Activated T-cell treated with anti-CD3 and anti-CD28 coated beads for 24 hours (primary cell): ENCODE results near the gene MBD4.

Experiments
- DNase-seq: peaks from one replicate; pipeline ENCODE4 v3.0.0-alpha.2; 2020; ENCODE audit warnings: low read depth

The MBD4 gene

DNA sequence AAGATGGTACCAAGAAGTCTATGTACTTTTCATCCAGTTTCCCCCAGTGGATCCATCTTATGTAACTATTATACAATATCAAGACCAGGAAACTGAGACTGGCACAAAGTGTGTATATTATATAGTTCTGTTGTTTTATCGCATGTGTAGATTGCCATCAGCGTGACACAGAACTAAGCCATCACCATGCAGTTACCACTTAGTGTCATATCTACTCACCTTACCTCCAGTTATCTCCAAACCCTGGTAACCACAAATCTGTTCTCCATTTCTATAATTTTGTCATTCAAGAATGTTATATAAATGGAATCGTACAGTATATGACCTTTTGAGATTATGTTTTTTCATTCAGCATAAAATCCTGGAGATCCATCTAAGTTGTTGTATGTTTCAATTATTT, 23.3 kb upstream of the MBD4 start:
- no peak for DNase-seq

DNA sequence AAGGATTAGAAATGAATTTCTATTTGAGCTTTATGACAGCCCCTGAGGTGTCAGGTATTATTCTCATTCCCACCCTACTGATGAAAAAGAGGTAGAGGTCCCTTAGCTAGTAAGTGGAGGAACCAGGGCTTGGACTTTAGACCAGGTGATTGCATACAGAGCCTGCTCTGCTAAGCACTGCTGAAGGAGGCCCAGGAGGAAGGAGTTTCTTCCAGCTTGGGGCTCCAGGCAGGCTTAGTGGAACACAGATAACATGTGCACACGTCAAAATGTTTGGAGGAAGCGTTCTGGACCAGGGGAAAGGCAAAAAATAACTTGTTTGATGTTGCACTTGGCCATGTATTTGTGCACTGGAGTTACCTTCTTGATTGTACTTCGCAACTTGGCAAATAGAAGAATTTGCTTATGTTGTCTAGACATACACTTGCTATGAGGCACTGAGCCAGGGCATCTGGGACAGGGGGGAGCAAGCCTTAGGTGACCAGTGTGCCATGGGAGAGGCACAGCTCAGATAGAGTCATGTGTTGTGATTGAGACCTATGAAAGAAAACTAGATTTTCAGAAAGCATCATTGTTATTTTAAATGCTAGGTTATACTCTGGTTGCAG, 22.7 kb upstream of the MBD4 start:
- DNase-seq, result no peak

DNA sequence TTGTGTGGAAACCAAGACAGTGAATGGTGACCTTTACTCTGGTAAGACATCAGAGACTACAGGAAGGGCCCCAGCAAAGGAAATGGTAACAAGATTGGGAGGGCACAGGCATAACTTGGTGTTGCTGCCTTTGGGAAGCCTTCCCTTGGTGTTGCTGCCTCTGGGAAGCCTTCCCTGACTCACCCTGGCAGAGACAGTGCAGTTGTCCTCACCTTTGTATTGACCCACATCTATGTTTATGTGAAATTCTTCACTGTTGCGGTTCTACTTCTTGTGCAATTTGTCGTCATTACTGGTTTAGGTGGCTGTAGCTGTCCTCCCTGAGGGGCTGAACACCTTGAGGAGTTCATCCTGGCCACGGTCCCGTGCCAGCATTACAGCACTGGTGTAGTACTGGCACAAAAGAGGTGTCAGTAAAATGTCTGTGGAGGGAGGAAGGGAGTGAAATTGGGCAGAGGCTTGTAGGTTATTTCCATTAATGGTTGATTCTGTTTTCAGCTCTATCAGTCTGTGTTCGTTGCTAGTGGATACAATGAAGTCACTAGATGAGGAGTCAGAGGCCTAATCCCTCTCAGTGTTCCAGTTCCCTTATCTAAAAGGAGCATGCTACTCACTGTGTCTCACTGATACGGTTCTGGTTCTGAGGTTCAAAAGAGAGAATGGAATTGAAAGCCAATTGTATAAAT, 21.9 kb upstream of the MBD4 start:
- no peak for DNase-seq

DNA sequence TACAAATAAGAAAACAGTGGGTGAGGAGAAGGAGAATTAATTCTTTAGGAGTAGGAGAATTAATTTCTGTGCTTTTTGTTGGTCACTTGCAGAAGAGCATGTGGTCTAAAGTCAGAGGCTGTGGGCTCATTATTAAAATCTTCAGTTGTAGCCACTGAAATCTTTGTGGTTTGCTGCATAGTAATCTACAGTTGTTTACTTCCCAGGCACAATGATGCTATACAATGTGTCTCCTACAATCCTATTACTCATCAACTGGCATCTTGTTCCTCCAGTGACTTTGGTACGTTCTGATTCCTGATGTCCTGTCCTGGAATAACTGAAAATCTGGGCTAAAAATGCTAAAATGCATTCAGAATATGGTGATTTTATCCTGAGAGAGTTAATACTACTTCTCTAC, 21.3 kb upstream of the MBD4 start:
- DNase-seq, result no peak

DNA sequence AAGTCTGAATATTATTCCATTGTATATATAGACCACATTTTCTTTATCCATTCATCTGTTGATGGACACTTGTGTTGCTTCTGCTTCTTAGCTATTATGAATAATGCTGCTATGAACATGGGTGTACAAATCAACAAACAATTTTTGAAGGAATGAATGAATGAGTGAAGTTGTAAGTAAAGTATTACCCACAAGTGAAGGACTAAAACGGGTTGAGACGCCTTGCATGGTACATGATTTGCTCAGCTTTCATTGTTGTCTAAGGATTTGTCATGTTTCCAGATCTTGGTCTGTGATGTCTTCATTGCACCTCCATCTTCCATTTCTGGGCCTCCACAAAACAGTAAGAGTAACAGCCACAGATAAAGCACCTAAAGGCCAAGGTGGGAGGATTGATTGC, 20.8 kb upstream of the MBD4 start:
- DNase-seq, result no peak

DNA sequence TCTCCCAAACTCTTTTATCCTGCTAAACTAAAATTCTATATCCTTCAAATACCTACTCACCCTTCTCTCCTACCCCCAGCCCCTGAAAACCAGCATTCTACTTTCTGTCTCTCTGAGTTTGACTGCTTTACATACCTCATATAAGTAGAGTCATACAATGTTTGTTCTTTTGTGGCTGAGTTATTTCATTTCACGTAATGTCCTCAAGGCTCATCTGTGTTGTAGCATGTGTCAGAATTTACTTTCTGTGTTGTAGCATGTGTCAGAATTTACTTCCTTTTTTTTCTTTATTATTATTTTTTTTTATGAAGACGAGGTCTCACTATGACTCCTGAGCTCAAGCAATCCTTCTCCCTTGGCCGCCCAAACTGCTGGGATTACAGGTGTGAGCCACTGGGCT, 20.4 kb upstream of the MBD4 start:
- DNase-seq, result no peak

DNA sequence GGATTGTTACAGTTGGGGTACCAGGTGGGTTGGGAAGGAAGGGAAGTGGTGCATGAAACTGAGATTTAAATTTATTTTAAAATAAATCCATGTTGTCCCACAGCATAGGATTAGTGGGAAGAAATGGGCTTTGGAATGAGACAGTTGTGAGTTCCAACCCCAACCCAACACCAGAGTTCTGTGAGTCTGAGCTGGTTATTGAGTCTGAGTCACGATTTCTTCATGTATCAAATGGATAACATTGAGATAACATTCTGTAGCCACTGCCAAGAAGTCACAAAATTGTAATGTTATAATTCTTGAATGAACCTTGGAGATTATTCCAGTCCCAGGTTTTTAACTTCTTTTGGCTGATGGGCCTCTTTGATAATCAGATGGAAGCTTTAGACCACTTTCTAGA, 14.0 kb upstream of the MBD4 start:
- DNase-seq, result no peak

DNA sequence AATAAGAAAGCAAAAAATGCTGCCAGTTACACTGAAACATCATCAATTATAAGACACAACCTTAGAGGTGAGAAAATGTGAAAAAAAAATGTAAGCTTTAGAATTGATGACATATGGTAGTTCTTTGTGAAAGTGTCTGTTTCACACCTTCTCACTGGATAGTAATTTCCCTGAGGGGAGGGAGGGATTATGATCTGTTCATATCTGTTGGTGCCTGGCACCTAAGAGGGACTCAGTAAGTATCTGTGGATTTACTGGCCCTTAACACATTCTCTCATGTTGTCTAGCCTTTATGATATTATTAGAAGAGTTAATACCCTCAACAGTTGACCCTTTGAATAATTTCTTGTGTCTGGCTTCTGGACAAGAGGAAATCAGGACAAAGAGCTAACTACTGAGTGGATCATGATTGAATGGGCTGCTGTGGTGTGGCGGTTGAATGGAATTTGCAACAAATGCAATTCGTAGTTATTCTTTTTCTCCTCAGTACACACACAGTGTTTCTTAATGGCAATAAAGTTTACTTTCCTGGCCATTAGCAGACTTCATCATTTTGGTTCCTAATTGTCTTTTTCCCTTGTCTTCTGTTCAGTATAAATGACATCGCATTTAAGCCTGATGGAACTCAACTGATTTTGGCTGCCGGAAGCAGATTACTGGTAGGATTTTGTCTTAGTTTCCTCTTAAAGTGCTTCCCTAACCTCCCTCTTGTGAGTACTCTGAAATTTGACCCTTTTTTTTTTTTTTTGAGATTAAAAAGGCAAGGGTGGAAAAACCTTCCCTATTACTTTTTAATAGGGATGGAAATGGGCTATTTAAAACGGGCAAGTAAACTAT, 9.7 kb upstream of the MBD4 start:
- DNase-seq, result no peak

DNA sequence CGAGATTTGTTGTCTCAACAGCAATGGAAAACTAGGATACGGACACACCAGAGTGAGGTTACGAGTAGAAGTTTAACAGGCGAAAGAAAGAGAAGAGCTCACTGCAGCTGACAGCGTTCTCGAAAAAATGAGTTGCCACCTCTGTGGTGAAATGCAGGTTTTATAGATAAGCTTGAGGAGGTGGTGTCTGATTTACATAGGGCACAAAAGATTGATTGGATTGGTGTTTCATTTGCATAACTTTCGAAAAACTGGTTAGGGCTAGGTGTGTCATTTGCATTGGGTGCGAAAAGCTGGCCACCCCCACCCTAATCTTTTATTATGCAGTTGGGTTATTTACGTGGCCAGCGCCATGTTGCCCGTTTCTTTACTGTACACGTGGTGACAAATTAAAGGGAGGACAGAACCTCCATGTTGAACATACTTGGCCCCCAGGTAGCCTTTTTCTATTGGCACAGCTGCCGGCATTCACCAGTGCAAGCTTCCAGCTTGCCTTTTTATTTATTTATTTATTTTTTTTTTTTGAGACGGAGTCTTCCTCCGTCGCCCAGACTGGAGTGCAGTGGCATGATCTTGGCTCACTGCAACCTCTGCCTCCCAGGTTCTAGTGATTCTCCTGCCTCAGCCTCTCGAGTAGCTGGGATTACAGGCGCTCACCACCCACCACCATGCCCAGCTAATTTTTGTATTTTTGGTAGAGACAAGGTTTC, 8.6 kb upstream of the MBD4 start:
- DNase-seq, result no peak

DNA sequence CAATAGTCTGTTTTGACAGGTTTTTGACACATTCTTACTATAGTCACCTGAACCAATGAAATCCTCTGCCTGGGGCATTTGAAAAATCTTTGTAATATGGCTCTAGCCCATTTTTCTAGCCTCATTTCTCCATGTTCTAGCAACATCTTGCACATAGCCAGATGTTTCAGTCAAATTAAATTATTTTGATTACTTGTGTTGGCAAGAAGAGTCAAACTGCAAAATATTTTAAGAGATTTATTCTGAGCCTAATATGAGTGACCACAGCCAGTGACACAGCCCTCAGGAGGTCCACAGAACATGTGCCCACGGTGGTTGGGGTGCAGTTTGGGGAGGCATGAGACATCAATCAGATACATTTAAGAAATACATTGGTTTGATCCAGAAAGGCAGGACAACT, 7.2 kb upstream of the MBD4 start:
- DNase-seq, result no peak

DNA sequence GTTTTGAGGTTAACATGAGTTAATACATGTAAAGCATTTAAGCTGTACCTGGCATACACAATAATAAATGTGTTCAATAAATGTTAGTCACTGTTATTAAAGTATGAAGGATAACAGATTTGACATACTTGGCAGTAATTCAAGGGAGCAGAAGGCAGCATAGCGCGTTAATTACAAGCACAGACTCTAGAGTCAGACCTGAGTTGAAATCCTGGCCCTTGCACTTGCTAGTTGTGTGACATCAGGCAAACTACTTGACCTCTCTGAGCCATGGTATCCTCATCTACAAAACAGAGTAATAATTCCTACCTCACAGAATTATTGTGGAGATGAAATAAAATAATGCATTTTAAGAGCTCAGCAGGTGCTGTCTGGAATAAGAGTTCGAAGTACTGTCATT, 5.7 kb upstream of the MBD4 start:
- DNase-seq, result no peak

DNA sequence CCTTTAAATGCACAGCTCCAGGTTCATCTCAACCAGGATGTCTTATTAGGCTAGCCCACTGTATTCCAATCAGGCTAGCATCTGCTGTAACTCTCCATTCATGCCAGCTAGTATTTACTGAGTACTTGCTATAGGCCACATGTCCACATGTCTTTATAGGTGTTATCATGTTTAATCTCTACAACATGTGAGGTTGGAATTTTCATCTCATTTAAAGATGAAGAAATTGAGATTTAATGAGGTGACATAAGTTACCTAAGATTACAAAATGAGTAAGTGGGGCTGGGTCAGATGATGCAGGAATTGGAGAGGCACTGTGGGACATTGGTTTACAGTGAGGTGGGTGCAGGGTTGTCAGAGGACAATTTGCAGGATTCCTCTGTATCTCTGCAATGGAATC, 3.2 kb upstream of the MBD4 start:
- no peak for DNase-seq

DNA sequence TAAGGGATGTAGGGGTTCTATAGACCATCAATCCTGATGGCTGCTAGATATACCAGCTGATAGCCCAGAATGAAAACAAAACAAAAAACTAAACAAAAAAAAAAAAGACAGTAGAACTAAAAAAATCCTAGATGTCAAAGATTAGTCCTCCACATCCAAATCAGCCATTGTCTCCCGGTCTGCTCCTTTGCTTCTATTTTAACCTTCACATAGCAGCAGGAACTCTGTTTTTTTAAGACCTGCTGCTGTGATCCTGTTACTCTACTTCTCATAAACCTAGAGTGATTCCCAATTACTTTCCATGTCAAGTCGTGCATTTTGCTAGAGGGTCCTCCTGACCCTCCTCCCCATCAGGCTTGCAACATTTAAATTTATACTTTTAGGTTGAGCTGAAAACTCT, 2.7 kb upstream of the MBD4 start:
- no peak for DNase-seq

DNA sequence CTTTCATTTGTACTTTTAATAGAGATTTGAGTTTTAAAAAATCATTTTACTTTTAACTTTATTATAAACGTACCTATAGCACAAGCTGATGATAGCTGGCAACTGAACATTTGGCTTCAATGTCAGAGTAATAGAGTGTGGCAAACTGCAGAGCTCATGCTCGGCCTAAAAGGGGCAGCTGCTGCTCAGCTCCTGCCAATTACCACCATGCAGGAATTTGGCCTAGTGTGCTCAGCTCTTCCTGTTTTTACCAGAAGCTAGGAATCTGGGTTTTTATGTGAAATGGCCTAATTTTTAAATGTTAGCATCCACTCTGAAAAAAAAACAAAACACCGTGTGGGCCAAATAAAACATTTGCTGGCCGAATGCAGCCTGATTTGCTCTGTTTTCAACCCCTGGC, 2.0 kb upstream of the MBD4 start:
- DNase-seq, result no peak

DNA sequence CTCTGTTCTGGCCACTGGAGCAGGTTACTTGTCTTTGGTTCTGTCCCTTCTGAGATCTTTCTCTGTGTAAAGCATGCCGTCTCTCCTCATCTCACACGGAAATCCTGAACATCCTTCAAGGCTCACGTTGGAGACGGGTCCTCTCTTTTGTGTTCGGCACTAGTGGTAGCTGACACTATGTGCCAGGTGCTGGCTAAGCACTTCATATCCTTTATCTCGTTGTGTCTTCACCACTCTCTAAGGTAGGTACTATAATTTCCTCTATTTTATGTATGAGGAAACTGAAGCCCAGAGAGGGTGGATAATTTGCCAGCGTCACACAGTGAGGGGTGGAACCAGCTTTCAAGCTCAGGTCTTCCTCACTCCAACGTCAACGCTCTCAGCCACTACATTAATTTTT, 1.5 kb upstream of the MBD4 start:
- no peak for DNase-seq

DNA sequence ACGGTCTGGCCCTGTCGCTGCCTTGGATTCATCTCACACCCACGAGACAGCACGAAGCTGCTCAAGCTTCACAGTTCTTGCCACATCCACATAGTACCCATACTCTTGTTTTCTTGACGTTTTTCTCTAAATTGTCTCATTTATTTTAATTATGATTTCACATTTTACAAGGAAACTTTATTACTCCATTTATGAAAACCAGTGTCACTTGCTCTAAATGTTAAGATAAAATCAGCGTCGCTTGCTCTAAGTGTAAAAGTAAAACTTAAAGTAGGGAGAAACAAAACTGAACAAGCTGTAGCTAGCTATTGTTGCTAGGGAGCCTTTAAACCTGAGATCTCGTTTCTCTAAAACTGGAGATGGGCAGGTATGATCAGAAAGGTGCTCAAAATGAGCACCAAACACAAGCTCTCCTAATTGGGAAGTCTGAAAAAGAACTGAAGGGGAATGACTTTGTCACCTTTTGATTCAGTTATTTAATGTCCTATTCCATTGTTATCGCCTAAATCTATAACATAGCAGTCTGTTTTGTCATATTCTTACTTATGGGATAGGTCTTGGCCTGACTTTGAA, 956 bp upstream of the MBD4 start:
- DNase-seq, result no peak

DNA sequence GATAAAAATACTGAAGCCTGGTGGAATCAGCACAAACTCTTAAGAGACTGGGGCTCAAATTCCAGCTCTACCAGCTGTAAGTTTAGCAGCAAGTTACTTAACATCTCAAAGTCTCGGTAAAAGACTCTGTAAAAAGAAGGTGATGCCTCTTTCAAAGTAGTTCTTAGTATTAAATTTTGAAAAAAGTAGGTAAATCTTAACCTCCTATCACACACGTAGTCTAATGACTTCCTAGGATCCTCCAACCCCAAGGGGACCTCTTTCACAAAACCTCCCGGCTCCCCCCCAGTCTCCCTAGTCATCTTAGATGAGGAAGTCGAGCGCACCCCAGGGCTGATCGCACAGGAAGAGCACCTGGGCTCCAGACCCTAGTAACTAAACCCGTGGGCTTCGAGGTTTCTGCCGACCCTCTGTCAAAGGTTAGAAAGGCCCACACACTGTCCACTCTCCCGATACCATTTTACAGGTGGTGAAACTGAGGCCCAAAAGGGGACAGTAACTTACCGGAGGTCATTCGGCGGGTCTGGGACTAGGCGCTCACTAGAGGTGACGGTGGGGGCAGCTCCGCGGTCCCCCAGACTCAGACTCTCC, 427 bp downstream of the MBD4 start:
- DNase-seq, result peak; percentile 23

DNA sequence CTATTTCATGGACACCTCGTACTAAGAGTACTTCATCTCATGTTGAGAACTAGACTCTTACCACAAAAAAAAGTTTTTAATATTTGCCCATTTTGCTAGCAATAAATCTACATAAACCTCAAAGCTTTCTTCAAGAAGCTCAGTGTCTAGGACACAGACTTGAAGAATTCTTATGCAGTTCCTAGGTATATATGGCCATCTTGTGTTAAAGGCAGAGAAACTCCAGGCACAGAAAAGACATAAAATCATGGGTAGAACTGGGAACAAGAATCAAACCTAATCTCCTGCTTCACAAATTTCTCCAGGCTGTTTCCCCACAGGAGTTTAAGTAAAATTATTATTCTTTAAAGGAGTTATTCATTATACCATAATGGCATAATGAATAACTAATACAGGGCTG, 4.4 kb downstream of the MBD4 start:
- DNase-seq, result no peak

DNA sequence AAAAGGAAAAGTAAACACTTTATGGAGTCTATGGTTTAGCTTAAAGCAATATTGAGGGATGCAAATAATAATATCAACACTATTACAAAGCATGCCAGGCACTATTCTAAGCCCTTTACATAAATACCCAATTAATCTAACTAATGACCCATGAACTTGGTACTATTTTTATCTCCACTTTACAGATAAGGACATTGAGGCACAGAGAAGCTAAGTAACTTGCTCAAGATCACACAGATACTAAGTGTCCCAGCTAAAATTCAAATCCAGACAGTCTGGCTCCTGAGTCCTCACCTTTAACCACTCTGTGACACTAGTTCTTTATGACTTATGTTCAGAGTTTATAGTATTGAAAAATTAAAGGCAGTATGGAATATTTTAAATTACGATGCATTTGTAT, 5.6 kb downstream of the MBD4 start:
- DNase-seq, result no peak

DNA sequence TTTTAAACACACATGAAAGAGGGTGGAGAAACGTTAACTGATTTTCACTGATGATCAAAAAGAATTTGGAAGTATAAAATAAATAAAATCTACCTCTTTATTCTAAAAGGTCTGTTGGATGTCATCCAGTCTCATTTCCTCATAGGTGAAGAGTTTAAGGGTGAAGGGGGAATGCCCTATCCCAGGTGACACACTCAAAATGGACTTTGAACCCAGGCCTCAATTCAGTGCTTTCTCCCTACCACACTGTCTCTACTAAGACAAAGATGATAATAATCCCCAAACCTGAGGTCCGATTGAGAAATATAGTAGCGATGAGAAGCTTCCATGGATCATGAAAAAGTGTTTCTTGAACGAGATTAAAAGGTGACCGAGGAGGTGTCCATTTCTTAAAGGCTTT, 6.2 kb downstream of the MBD4 start:
- no peak for DNase-seq

DNA sequence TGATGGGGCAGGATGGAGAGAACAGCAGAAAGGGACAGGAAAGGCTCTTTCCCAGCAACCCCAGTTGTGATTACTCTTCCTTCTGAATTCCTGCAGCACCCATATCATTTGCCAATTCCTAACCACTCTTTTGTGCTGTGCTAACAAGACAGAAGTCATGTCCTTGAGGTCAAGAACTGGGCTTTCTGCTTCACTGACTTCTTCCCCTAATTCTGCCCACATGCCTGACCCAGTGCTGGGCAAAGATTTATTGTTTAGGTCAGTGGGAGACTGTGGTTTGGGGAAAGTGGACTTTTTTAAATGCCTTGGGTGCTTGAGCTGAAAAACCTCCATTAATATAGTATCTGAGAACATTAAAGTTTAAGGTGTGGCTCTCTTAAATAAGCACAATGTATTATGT, 7.1 kb downstream of the MBD4 start:
- DNase-seq, result no peak

DNA sequence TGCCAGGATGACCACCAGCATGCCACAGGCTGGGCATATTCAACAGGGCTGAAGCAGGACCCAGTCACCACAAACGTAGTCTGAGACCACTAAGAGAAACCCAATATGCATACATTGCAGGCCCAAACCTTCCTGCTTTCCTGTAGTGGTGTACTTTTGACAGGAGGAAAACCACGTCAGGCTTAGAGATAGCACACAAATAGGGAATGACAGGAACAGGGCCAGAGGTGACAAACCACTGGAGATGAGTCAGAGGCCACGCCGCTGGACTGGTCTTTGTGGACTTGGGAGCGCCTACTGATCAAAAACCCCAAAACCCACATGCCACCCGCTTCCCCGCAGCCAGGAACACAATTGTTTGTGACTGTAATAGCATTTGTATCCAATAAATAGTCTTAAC, 7.7 kb downstream of the MBD4 start:
- DNase-seq, result no peak
